GM10266 (cell line): ENCODE data around the gene RIMKLB.

Experiments
- DNase-seq: peaks from one replicate; pipeline ENCODE4 v3.0.0; 2012; ENCODE audit errors: extremely low spot score
- TF ChIP-seq, protein P1 (sequence below): IDR thresholded peaks from 2 replicates; pipeline ENCODE4 v1.5.1; 2012; ENCODE audit warnings: mild to moderate bottlenecking, low read depth; ENCODE audit not compliant: control insufficient read depth, insufficient read depth; ENCODE audit errors: missing control alignments

The RIMKLB gene

DNA sequence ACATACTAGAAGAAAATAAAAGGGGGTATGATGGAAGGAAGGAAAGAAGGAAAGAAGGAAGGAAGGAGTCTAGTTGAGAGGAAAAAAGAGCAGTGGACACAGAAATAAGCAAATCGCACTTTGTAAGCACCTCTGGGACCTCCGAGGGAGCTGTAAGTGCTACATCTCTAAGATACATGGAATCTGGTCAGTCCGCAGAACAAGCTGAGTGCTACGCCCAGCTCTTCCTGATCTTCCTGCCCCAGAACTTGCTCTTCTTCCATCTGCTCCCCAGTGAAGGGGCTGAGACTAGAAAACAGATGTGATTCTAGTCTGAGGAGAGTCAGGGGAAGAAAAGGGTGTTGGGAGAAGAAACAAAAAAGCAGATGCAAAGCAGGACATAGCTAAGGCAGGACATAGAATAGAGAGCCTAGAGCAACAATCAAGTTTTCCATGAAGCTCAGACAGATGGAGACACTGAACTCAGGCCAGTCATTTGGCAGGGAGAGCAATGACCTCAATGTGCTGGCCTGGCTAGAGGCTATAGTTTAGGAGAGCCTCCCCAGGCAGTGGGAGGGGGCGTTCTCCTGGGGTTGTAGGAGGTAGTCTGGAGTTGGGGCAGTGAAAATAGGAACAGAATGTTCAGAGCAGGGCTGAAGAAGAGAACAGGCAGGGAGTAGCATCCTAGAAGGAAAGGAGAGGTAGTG is 33.4 kb upstream of the RIMKLB start:
- TF ChIP-seq, protein P1, sequence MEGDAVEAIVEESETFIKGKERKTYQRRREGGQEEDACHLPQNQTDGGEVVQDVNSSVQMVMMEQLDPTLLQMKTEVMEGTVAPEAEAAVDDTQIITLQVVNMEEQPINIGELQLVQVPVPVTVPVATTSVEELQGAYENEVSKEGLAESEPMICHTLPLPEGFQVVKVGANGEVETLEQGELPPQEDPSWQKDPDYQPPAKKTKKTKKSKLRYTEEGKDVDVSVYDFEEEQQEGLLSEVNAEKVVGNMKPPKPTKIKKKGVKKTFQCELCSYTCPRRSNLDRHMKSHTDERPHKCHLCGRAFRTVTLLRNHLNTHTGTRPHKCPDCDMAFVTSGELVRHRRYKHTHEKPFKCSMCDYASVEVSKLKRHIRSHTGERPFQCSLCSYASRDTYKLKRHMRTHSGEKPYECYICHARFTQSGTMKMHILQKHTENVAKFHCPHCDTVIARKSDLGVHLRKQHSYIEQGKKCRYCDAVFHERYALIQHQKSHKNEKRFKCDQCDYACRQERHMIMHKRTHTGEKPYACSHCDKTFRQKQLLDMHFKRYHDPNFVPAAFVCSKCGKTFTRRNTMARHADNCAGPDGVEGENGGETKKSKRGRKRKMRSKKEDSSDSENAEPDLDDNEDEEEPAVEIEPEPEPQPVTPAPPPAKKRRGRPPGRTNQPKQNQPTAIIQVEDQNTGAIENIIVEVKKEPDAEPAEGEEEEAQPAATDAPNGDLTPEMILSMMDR: no peak

DNA sequence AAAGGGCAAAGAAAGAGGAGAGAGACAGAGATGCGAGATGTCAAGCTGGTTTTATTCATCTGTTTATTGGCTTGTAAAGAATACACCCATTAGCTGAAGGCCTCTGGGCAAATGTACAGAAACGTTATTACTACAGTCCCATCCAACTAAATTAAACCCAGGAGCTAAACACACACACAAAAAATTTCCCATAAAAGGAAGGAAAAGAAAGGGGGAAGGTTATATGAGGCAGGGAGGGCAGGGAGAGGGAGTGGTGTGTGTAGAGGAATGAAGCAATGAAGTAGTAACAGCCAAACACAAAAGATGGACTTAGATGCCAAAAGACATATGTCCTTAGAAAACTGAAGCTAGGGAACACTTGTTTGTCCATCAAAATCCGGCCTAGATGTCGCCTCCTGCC is 32.0 kb upstream of the RIMKLB start:
- TF ChIP-seq, protein P1: no peak
- DNase-seq: no peak

More for the DNA sequence above, 33.4 kb upstream of the RIMKLB start:
- DNase-seq: no peak

DNA sequence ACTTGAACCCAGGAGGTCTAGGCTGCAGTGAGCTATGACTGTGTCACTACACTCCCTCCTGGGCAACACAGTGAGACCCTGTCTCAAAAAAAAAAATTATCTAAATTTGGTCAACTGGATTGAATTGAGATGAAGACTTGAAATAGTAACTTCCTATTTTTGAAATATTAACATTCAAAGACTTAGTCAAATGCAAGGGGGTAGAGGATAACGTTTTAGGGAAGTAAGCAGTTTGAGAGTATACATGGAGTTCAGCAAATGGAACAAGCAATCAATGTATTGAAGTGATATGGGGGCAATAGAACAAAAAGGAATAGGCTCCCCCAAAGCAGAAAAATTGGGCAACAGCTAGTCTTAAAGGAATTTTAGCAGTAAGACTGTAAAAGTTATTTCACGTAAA is 30.5 kb upstream of the RIMKLB start:
- TF ChIP-seq, protein P1: no peak
- no peak for DNase-seq

DNA sequence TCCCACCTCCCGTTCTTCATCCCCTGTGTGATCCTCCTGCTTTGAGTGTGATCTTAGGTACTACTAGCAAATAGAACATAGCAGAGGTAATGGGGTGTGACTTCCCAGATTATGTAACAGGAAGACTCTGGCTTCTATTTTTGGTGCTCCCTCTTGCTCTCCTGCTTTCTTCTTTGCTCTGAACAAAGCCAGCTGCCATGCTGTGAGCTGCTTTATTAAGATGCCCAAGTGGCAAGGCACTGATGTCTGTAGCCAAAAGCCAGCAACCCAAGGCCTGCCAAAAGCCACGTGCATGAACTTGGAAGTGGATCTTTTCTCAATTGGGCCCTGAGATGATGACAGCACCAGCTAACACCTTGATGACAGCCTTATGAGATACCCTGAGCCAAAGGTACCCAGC is 29.4 kb upstream of the RIMKLB start:
- TF ChIP-seq, protein P1: no peak
- no peak for DNase-seq

DNA sequence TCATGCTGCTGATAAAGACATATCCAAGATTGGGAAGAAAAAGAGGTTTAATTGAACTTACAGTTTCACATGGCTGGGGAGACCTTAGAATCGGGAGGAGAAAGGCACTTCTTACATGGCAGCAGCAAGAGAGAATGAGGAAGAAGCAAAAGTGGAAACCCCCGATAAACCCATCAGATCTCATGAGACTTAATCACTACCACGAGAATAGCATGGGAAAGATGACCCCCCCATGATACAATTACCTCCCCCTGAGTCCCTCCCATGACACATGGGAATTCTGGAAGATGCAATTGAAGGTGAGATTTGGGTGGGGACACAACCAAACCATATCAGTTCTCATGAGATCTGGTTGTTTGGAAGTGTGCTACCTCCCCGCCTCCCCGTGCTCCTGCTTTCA is 25.4 kb upstream of the RIMKLB start:
- no peak for DNase-seq

DNA sequence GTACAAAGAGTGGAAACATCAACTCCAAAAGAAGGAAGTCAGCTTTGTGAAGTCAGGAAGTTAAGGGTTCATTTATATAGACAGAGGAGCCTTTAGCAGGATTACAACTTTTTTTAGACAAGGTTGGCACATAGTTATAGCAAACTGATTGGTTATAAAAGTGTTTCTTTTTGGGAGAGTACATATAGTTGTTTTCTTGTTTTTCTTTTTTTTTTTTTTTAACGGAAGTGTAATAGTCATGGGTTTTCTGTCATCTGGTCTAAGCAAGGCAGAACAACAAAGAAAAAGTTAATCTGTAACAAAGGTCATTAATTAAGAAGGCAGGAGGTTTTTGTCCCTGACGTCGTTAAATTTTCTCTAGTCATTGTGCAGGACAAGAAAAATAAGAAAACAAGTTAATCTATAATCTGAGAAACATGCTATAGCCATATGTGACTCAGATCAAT is 22.2 kb upstream of the RIMKLB start:
- TF ChIP-seq, protein P1: no peak
- no peak for DNase-seq

More for the DNA sequence above, 25.4 kb upstream of the RIMKLB start:
- TF ChIP-seq, protein P1: no peak

DNA sequence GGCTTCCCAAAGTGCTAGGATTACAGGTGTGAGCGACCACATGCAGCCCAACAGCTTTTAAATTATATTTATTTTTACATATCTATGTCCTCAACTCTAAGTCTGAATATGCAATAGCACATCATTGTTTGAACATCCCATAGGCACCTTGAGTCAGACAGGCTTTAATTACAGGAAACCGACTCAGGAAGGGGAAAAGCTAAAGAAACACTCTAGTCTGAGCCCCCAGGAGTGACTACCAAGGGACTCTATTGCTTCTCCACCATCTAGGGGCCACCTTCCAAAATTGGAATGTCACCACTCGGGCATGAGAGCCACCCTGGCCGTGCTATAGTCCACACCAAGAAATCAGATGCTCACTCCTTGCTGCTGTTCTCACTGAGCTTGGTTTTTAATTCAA is 21.1 kb upstream of the RIMKLB start:
- TF ChIP-seq, protein P1: no peak
- no peak for DNase-seq
